HepG2 (cell line): ENCODE data around the gene ARHGEF26. TPM values are rescaled to one million over a fixed set of nuclear protein-coding genes. Genes with fewer than 3 reads are reported as not detected.
A peak's percentile ranks its signal among the peaks of the same experiment; 100 is the strongest.

Experiments used
- ATAC-seq: fragments of 200-7000 bp; cut with Tn5 transposase; 3 replicates; pipeline ENCODE4 v1.9.1; 2020; ENCODE audit warnings: mild to moderate bottlenecking, moderate library complexity
- BruUV-seq: library from RNA; stranded (reverse); fragments of 400-500 nt; replicated peaks from 2 replicates; lab custom pipeline; 2021; lab: Mats Ljungman, UMichigan
- CTCF ChIA-PET: fragments of 300-600 bp; formaldehyde crosslinking; extraction: SDS; loops from one replicate; lab custom pipeline; 2021; ENCODE audit warnings: low total read pairs, inconsistent platforms, low intra/inter-chr PET ratio; lab: Yijun Ruan, JAX
- POLR2A ChIA-PET: fragments of 350-600 bp; sonication (Branson Sonifier 250); formaldehyde crosslinking; loops from one replicate; lab custom pipeline; 2020; ENCODE audit warnings: antibody characterized with exemption, inconsistent platforms; lab: Yijun Ruan, JAX
- DNase-seq: peaks from one replicate; pipeline ENCODE4 v3.0.0-alpha.2; 2015; ENCODE audit warnings: low spot score
- FAIRE-seq: peaks from 3 replicates; lab custom pipeline; 2011; peaks lifted over from hg19 to GRCh38; lab: Jason Lieb, UNC
- H2AFZ ChIP-seq: one replicate; pipeline ENCODE4 v1.6.1; 2011; ENCODE audit warnings: low read length, inconsistent platforms
- H3K27ac ChIP-seq: fragments of 300-600 bp; 3 replicates; pipeline ENCODE4 v1.8.0; 2011; ENCODE audit warnings: mixed run types, mild to moderate bottlenecking, mixed read lengths, low read length, inconsistent platforms; ENCODE audit not compliant: insufficient read depth; ENCODE audit errors: extremely low read length
- H3K27me3 ChIP-seq, 2 experiments: fragments of 200-600 bp in 1 of 2; 2 replicates in 1 of 2; 3 replicates in 1 of 2; pipeline versions ENCODE4 v1.6.0 to v1.8.0; 2011; ENCODE audit warnings: low read length in 2 of 2, mild to moderate bottlenecking in 2 of 2, moderate library complexity in 2 of 2, inconsistent platforms in 1 of 2; ENCODE audit not compliant: insufficient read depth in 2 of 2, control insufficient read depth in 1 of 2
- H3K36me3 ChIP-seq, 2 experiments: fragments of 200-600 bp in 1 of 2; replicated peaks in 1 of 2; 2 replicates in 1 of 2; 3 replicates in 1 of 2; pipeline versions ENCODE4 v1.5.1 to v1.8.0; 2011; ENCODE audit warnings: low read length in 2 of 2, inconsistent platforms in 1 of 2; ENCODE audit not compliant: insufficient read depth in 2 of 2, control insufficient read depth in 1 of 2
- H3K4me1 ChIP-seq: 2 replicates; pipeline ENCODE4 v1.5.1; 2012; ENCODE audit warnings: low read length, inconsistent platforms; ENCODE audit not compliant: insufficient read depth
- H3K4me2 ChIP-seq: 2 replicates; pipeline ENCODE4 v1.6.0; 2011; ENCODE audit warnings: low read depth, low read length, inconsistent platforms
- H3K4me3 ChIP-seq, 3 experiments: fragments of 200-600 bp in 1 of 3; sonication (generic), shearing (Covaris generic) in 1 of 3; replicated peaks in 1 of 3; 2 replicates each; pipeline ENCODE4 v1.5.1; 2011 to 2016; ENCODE audit warnings: low read length in 3 of 3, inconsistent platforms in 2 of 3, low read depth in 2 of 3, mild to moderate bottlenecking in 2 of 3, control low read depth in 1 of 3, mixed read lengths in 1 of 3; ENCODE audit not compliant: insufficient read depth in 1 of 3
- H3K79me2 ChIP-seq: one replicate; pipeline ENCODE4 v1.6.1; 2011; ENCODE audit warnings: low read length, inconsistent platforms; ENCODE audit not compliant: insufficient read depth
- H3K9ac ChIP-seq: 2 replicates; pipeline ENCODE4 v1.6.0; 2011; ENCODE audit warnings: mild to moderate bottlenecking, low read depth, low read length, inconsistent platforms; ENCODE audit not compliant: insufficient read depth
- H3K9me3 ChIP-seq: 2 replicates; pipeline ENCODE4 v1.5.1; 2012; ENCODE audit warnings: mild to moderate bottlenecking, low read length
- H4K20me1 ChIP-seq: 2 replicates; pipeline ENCODE4 v1.6.0; 2011; ENCODE audit warnings: inconsistent platforms, mild to moderate bottlenecking, low read length, moderate library complexity; ENCODE audit not compliant: insufficient read depth
- KDM5B ChIP-seq: sonication (generic); formaldehyde crosslinking; IDR thresholded peaks from 2 replicates; pipeline ENCODE4 v1.4.0; 2020; ENCODE audit warnings: missing genetic modification reagents, mild to moderate bottlenecking, borderline replicate concordance
- MAFF ChIP-seq: IDR thresholded peaks from 2 replicates; pipeline ENCODE4 v1.6.1; 2011; ENCODE audit warnings: low read depth, low read length, improper control_type of control experiment
- MAFK ChIP-seq, 2 experiments: IDR thresholded peaks in 1 of 2; conservative IDR thresholded peaks in 1 of 2; 2 replicates each; pipeline ENCODE4 v1.6.1; 2011; ENCODE audit warnings: improper control_type of control experiment in 2 of 2, low read length in 2 of 2
- NR2C2 ChIP-seq: sonication (generic); formaldehyde crosslinking; IDR thresholded peaks from 2 replicates; pipeline ENCODE4 v1.4.0; 2020; ENCODE audit warnings: missing genetic modification reagents, mild to moderate bottlenecking, moderate library complexity, borderline replicate concordance
- SMAD3 ChIP-seq: sonication (generic); formaldehyde crosslinking; IDR thresholded peaks from 2 replicates; pipeline ENCODE4 v1.4.0; 2020; ENCODE audit warnings: missing genetic modification reagents
- SRY ChIP-seq: sonication (generic); formaldehyde crosslinking; IDR thresholded peaks from 2 replicates; pipeline ENCODE4 v1.8.0; 2022; ENCODE audit warnings: mild to moderate bottlenecking, missing genetic modification reagents
- TBP ChIP-seq: sonication (generic); formaldehyde crosslinking; IDR thresholded peaks from 2 replicates; pipeline ENCODE4 v1.5.0; 2020; ENCODE audit warnings: missing genetic modification reagents
- ZFAT ChIP-seq: sonication (generic); formaldehyde crosslinking; conservative IDR thresholded peaks from 2 replicates; pipeline ENCODE4 v1.8.1; 2023; ENCODE audit warnings: missing genetic modification reagents, inconsistent platforms
- ZNF10 ChIP-seq: sonication (generic); formaldehyde crosslinking; IDR thresholded peaks from 2 replicates; pipeline ENCODE4 v1.4.0; 2020; ENCODE audit warnings: mild to moderate bottlenecking, low read depth, missing genetic modification reagents, borderline replicate concordance
- ZNF207 ChIP-seq: fragments of 450-650 bp; IDR thresholded peaks from 2 replicates; pipeline ENCODE4 v1.6.1; 2016; ENCODE audit warnings: antibody characterized with exemption, borderline replicate concordance
- ZNF260 ChIP-seq: sonication (generic); formaldehyde crosslinking; IDR thresholded peaks from 2 replicates; pipeline ENCODE4 v1.4.0; 2020; ENCODE audit warnings: missing genetic modification reagents, low read depth, mild to moderate bottlenecking, borderline replicate concordance
- ZNF441 ChIP-seq: sonication (generic); formaldehyde crosslinking; IDR thresholded peaks from 2 replicates; pipeline ENCODE4 v1.7.0; 2021; ENCODE audit warnings: missing genetic modification reagents, borderline replicate concordance
- ZNF501 ChIP-seq: sonication (generic); formaldehyde crosslinking; IDR thresholded peaks from 2 replicates; pipeline ENCODE4 v1.5.1; 2020; ENCODE audit warnings: mild to moderate bottlenecking, moderate library complexity, missing genetic modification reagents
- ZNF644 ChIP-seq: IDR thresholded peaks from 2 replicates; pipeline ENCODE4 v1.6.1; 2016; ENCODE audit warnings: low read depth
- ZNF678 ChIP-seq: sonication (generic); formaldehyde crosslinking; IDR thresholded peaks from 2 replicates; pipeline ENCODE4 v1.4.0; 2020; ENCODE audit warnings: mild to moderate bottlenecking, missing genetic modification reagents
- ZNF780A ChIP-seq: sonication (generic); formaldehyde crosslinking; IDR thresholded peaks from 2 replicates; pipeline ENCODE4 v1.8.0; 2022; ENCODE audit warnings: mild to moderate bottlenecking, missing genetic modification reagents, moderate library complexity
- WGBS: methylation state at CpG from one replicate; pipeline ENCODE4 v1.1.6; 2017; ENCODE audit warnings: low lambda C conversion rate; 5-methylcytosine and 5-hydroxymethylcytosine counted together
- in situ Hi-C: cut with HindIII; loops from 2 replicates; pipeline ENCODE4 v1.10.0; 2017; ENCODE audit warnings: low pct_unique_long_range_greater_than_20kb; ENCODE audit not compliant: extremely low pct_ligation_motif_present
- intact Hi-C: fragments of 100-400 bp; cut with micrococcal nuclease; formaldehyde crosslinking; loops from one replicate; pipeline ENCODE4 v1.10.0; 2022; ENCODE audit not compliant: unreplicated experiment
- polyA plus RNA-seq, 8 experiments: library from polyadenylated mRNA; depleted of rRNA in 3 of 8; stranded (reverse) in 7 of 8; unstranded in 1 of 8; fragments of >200 nt; fragmentation: Illumina TruSeq in 4 of 8; extraction: Trizol in 4 of 8; gene quantifications; 2 replicates each; pipeline versions ENCODE4 v1.2.1 to v1.2.3, GENCODE V29; 2011 to 2016; ENCODE audit warnings: low read depth in 4 of 8, missing spikeins in 1 of 8, mixed read lengths in 1 of 8; ENCODE audit not compliant: insufficient read depth in 1 of 8
- total RNA-seq, 5 experiments: library from RNA; depleted of rRNA; stranded (reverse); fragments of >200 nt; fragmentation: Illumina TruSeq; extraction: Trizol; gene quantifications; 2 replicates each; pipeline ENCODE4 v1.2.3, GENCODE V29; 2016; ENCODE audit warnings: low read depth in 1 of 5
- TF ChIP-seq, protein P1 (sequence below): sonication (generic); formaldehyde crosslinking; IDR thresholded peaks from 2 replicates; pipeline ENCODE4 v1.5.0; 2020; ENCODE audit warnings: mild to moderate bottlenecking, missing genetic modification reagents
- TF ChIP-seq, protein P2 (sequence below): sonication (generic); formaldehyde crosslinking; IDR thresholded peaks from 2 replicates; pipeline ENCODE4 v1.4.0; 2020; ENCODE audit warnings: missing genetic modification reagents
- TF ChIP-seq, protein P3 (sequence below): sonication (generic); formaldehyde crosslinking; conservative IDR thresholded peaks from 2 replicates; pipeline ENCODE4 v1.5.0; 2020; ENCODE audit warnings: missing genetic modification reagents

ARHGEF26 gene
- total and polyA plus RNA-seq, 2 of the 13 experiments (the other 11 are each of a cell fraction or from before 2014, with no cell fraction given) = 0.74 to 6.1 TPM

DNA sequence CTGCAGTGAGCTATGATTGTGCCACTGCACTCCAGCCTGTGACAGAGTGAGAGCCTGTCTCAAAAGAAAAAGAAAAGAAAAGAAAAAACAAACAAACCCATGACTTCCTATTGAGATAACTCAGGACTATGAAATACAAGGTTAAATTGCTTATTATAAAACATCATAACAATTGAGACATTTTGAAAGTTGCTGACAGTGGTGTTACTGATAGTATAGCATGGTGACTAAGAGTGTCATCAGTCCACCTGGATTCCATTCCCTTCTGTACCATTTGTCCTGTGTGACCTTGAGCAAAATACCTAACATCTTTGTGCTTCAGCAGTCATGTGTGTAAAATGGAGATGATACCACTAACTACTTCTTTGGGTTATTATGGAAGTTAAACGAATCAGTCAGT lies 49.1 kb downstream of the ARHGEF26 start:
- no peak overlapping the region for H3K9ac ChIP-seq
- H4K20me1 ChIP-seq = no peaks in the 10 kb centered on the region
- H3K27ac ChIP-seq = no peak overlapping the region
- no TSS peak for BruUV-seq
- no peaks in the 10 kb centered on the region for H3K9me3 ChIP-seq
- in situ Hi-C loops (no loop called here), intact Hi-C loops (no loop called here)
- DNase-seq = peak; percentile 49
- peaks cover 31% of the 10 kb centered on the region for H3K4me1 ChIP-seq
- ChIA-PET POLR2A (no interaction called here), CTCF (no interaction called here)
- H3K4me3 ChIP-seq = no peak overlapping the region
- 55% methylated on average over 1 of the region's 1 CpG for WGBS
- peak; percentile 41; the same call in 2 of the 3 replicates for ATAC-seq
- no peak for FAIRE-seq
- no peaks in the 10 kb centered on the region for H3K27me3 ChIP-seq
- H3K4me2 ChIP-seq = no peak overlapping the region
- no peak overlapping the region for H2AFZ ChIP-seq
- no peaks in the 10 kb centered on the region for H3K36me3 ChIP-seq
- TF ChIP-seq TBP (CRISPR knock-in tag) = no peak
- no peak for TF ChIP-seq ZNF780A
- no peak for TF ChIP-seq ZFAT (CRISPR knock-in tag)
- no peak for TF ChIP-seq ZNF678 (CRISPR knock-in tag)
- TF ChIP-seq MAFK (conservative IDR thresholded peaks at IDR 0.05 in 1 of 2, IDR thresholded peaks at IDR 0.05 in 1 of 2; ENCODE audit: low read length in 2 of 2) = peak; percentile 60 to 74
- TF ChIP-seq NR2C2 (CRISPR knock-in tag) = no peak
- no peak for TF ChIP-seq ZNF207
- TF ChIP-seq SRY = no peak
- TF ChIP-seq, protein P1, sequence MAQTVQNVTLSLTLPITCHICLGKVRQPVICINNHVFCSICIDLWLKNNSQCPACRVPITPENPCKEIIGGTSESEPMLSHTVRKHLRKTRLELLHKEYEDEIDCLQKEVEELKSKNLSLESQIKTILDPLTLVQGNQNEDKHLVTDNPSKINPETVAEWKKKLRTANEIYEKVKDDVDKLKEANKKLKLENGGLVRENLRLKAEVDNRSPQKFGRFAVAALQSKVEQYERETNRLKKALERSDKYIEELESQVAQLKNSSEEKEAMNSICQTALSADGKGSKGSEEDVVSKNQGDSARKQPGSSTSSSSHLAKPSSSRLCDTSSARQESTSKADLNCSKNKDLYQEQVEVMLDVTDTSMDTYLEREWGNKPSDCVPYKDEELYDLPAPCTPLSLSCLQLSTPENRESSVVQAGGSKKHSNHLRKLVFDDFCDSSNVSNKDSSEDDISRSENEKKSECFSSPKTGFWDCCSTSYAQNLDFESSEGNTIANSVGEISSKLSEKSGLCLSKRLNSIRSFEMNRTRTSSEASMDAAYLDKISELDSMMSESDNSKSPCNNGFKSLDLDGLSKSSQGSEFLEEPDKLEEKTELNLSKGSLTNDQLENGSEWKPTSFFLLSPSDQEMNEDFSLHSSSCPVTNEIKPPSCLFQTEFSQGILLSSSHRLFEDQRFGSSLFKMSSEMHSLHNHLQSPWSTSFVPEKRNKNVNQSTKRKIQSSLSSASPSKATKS (CRISPR knock-in tag) = no peak
- TF ChIP-seq ZNF260 = no peak
- 0 out of 2 replicates have a peak, but pooled peaks have one; percentile 26 for TF ChIP-seq ZNF644 (CRISPR knock-in tag)
- TF ChIP-seq ZNF441 (CRISPR knock-in tag) = no peak
- TF ChIP-seq MAFF = peak; percentile 66
- TF ChIP-seq, protein P2, sequence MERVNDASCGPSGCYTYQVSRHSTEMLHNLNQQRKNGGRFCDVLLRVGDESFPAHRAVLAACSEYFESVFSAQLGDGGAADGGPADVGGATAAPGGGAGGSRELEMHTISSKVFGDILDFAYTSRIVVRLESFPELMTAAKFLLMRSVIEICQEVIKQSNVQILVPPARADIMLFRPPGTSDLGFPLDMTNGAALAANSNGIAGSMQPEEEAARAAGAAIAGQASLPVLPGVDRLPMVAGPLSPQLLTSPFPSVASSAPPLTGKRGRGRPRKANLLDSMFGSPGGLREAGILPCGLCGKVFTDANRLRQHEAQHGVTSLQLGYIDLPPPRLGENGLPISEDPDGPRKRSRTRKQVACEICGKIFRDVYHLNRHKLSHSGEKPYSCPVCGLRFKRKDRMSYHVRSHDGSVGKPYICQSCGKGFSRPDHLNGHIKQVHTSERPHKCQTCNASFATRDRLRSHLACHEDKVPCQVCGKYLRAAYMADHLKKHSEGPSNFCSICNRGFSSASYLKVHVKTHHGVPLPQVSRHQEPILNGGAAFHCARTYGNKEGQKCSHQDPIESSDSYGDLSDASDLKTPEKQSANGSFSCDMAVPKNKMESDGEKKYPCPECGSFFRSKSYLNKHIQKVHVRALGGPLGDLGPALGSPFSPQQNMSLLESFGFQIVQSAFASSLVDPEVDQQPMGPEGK = no peak
- no peak for TF ChIP-seq ZNF501
- TF ChIP-seq, protein P3, sequence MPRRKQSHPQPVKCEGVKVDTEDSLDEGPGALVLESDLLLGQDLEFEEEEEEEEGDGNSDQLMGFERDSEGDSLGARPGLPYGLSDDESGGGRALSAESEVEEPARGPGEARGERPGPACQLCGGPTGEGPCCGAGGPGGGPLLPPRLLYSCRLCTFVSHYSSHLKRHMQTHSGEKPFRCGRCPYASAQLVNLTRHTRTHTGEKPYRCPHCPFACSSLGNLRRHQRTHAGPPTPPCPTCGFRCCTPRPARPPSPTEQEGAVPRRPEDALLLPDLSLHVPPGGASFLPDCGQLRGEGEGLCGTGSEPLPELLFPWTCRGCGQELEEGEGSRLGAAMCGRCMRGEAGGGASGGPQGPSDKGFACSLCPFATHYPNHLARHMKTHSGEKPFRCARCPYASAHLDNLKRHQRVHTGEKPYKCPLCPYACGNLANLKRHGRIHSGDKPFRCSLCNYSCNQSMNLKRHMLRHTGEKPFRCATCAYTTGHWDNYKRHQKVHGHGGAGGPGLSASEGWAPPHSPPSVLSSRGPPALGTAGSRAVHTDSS (CRISPR knock-in tag) = no peak
- no peak for TF ChIP-seq SMAD3 (CRISPR knock-in tag)
- TF ChIP-seq ZNF10 = no peak
- no peak for TF ChIP-seq KDM5B (CRISPR knock-in tag)
- H3K79me2 ChIP-seq = no peaks in the 10 kb centered on the region
